ENCODE results near the gene ARPC1A. TPM values are rescaled to one million over a fixed set of nuclear protein-coding genes. Genes with fewer than 3 reads are reported as not detected.

ARPC1A gene
- total RNA-seq, 3 donors from 2014 or later = 113 to 122 (median 117) TPM

DNA sequence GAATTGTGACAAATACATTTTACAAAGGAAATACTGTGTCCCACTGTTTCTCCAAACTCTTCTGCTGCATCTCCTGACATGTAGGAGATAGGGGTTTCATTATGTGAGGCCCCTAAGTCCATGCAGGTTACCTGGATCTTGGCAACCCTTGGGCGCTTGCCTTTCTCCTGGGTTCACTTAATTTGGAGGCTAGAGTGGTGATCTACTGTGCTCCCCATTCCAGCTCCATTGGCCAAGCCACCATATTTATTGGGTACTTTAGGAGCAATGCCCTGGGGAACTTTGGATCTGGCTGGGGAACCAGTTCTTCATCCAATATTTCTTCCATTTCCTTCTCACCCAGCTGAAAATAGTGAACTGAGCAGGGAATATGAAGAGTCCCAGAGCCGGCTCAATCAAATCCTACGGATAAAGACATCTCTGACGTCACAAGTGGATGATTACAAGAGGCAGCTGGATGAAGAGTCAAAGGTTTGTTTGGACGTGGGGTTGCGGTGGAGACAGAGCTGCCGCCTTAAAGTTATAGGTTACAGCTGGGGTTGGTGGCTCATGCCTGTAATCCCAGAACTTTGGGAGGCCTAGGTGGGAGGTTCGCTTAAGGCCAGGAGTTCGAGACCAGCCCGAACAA is 34.6 kb upstream of the ARPC1A start:
- TF ChIP-seq POLR2A (IDR thresholded peaks at IDR 0.05) (no peak), POLR2AphosphoS5 (IDR thresholded peaks at IDR 0.05) (no peak)
- TF ChIP-seq, protein P1, sequence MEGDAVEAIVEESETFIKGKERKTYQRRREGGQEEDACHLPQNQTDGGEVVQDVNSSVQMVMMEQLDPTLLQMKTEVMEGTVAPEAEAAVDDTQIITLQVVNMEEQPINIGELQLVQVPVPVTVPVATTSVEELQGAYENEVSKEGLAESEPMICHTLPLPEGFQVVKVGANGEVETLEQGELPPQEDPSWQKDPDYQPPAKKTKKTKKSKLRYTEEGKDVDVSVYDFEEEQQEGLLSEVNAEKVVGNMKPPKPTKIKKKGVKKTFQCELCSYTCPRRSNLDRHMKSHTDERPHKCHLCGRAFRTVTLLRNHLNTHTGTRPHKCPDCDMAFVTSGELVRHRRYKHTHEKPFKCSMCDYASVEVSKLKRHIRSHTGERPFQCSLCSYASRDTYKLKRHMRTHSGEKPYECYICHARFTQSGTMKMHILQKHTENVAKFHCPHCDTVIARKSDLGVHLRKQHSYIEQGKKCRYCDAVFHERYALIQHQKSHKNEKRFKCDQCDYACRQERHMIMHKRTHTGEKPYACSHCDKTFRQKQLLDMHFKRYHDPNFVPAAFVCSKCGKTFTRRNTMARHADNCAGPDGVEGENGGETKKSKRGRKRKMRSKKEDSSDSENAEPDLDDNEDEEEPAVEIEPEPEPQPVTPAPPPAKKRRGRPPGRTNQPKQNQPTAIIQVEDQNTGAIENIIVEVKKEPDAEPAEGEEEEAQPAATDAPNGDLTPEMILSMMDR (IDR thresholded peaks at IDR 0.05) = no peak
- no peak overlapping the region for H3K27ac ChIP-seq
- DNase-seq (ENCODE audit: low spot score in 2 of 2) = no peak
- no peaks in the 10 kb centered on the region for H3K4me1 ChIP-seq
- no peaks in the 10 kb centered on the region for H3K36me3 ChIP-seq
- no peaks in the 10 kb centered on the region for H3K27me3 ChIP-seq
- no peak overlapping the region for H3K4me3 ChIP-seq
- no peaks in the 10 kb centered on the region for H3K9me3 ChIP-seq
- intact Hi-C loops (cut with DNase I; ENCODE audit: low total_unique reads) = no loop called here

DNA sequence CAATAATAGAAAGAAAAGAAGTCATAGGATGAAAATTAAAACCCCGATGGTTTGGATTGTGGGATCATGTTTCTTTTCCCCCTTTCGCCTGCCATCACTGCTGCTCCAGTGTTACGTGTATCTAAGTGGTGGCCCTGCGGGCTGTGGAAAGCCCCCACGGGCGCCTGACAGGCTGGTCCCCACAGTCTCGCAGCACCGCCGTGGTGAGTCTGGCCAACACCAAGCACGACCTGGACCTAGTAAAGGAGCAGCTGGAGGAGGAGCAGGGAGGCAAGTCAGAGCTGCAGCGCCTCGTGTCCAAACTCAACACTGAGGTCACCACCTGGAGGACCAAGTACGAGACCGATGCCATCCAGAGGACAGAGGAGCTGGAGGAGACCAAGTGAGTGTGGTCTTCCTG is 33.6 kb upstream of the ARPC1A start:
- intact Hi-C loops (cut with DNase I; ENCODE audit: low total_unique reads) = no loop called here
- Histone ChIP-seq H3K4me3 (no peak overlapping the region), H3K9me3 (no peaks in the 10 kb centered on the region), H3K36me3 (no peaks in the 10 kb centered on the region), H3K27ac (no peak overlapping the region), H3K4me1 (no peaks in the 10 kb centered on the region), H3K27me3 (no peaks in the 10 kb centered on the region)
- DNase-seq (ENCODE audit: low spot score in 2 of 2) = no peak
- TF ChIP-seq POLR2A (IDR thresholded peaks at IDR 0.05) = no peak
- TF ChIP-seq, protein P1 (IDR thresholded peaks at IDR 0.05) = no peak

DNA sequence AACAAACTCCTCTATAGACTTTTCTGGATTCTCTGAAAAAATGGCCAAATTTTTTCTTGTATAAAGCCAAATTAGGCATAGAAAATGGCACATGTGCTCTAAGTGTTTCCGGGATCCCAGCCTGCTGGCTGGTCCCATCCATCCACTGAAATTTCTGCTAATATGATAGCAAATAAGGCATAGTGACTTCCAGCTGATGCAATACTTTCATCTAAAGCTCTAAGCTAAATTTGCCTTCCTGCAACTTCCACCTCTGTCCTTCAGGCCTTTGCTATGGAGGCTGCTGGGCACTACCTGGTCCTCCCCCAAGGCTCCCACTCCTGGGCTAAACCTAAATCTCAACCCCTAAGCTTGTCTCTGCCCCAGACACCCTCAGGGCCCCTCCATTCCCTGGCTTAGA is 32.5 kb upstream of the ARPC1A start:
- no peak for DNase-seq (ENCODE audit: low spot score in 2 of 2)
- TF ChIP-seq POLR2AphosphoS5 (IDR thresholded peaks at IDR 0.05) = no peak
- TF ChIP-seq POLR2A (IDR thresholded peaks at IDR 0.05) = no peak
- TF ChIP-seq, protein P1 (IDR thresholded peaks at IDR 0.05) = no peak
- no peaks in the 10 kb centered on the region for H3K27me3 ChIP-seq
- intact Hi-C loops (cut with DNase I; ENCODE audit: low total_unique reads) = no loop called here
- no peaks in the 10 kb centered on the region for H3K4me1 ChIP-seq
- no peak overlapping the region for H3K27ac ChIP-seq
- H3K36me3 ChIP-seq = no peaks in the 10 kb centered on the region
- no peak overlapping the region for H3K4me3 ChIP-seq
- no peaks in the 10 kb centered on the region for H3K9me3 ChIP-seq

DNA sequence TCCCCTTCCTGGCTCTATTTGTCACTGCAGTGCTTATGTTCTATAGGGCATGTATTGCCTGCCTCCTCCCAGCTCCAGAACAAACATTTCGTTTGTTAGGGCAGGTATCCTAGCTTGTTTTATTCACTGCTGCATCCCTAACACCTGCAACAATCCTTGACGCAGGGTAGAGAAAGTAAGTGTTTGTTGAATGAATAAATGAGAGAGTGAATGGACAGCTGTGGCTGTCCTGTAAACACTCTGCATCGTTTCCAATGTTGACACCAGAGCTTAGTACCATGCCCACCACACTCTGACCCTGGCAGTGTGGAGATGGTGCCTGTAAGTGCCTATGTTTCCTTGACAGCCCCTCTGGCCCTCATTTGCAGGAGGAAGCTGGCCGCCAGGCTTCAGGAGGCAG is 32.0 kb upstream of the ARPC1A start:
- no peak for TF ChIP-seq POLR2AphosphoS5 (IDR thresholded peaks at IDR 0.05)
- no peak for TF ChIP-seq POLR2A (IDR thresholded peaks at IDR 0.05)
- TF ChIP-seq, protein P1 (IDR thresholded peaks at IDR 0.05) = no peak
- Histone ChIP-seq H3K4me1 (no peaks in the 10 kb centered on the region), H3K36me3 (no peaks in the 10 kb centered on the region), H3K27me3 (no peaks in the 10 kb centered on the region), H3K4me3 (no peak overlapping the region), H3K9me3 (no peaks in the 10 kb centered on the region), H3K27ac (no peak overlapping the region)
- intact Hi-C loops (cut with DNase I; ENCODE audit: low total_unique reads) = no loop called here
- DNase-seq (ENCODE audit: low spot score in 2 of 2) = no peak

DNA sequence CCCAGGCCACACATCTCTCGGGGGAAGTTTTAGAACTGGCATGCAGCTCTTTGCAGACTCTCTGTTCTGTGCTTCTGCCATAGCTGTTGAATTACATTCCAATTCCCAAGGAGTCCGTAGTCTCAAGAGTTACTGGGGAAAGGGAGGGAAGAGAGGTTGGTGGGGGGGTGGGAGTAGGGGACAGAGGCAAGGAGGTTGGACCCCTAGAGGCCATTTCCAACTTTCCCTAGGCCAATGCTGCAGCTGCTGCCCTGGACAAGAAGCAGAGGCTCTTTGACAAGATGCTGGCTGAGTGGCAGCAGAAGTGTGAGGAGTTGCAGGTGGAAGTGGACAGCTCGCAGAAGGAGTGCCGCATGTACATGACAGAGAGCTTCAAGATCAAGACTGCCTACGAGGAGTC is 29.2 kb upstream of the ARPC1A start:
- TF ChIP-seq POLR2A (IDR thresholded peaks at IDR 0.05) (no peak), POLR2AphosphoS5 (IDR thresholded peaks at IDR 0.05) (no peak)
- TF ChIP-seq, protein P1 (IDR thresholded peaks at IDR 0.05) = no peak
- Histone ChIP-seq H3K36me3 (no peaks in the 10 kb centered on the region), H3K4me3 (no peak overlapping the region), H3K4me1 (no peaks in the 10 kb centered on the region), H3K27me3 (no peaks in the 10 kb centered on the region), H3K27ac (no peak overlapping the region), H3K9me3 (no peaks in the 10 kb centered on the region)
- intact Hi-C loops (cut with DNase I; ENCODE audit: low total_unique reads) = no loop called here
- no peak for DNase-seq (ENCODE audit: low spot score in 2 of 2)
